ENCODE measurements around the gene GRB14.

Gene GRB14

GRCh38 chr2:164570475-164570874 is 50.8 kb downstream of the GRB14 start:
- no peak for TF ChIP-seq CTCF (IDR thresholded peaks at IDR 0.05; ENCODE audit: low read depth, low read length, missing control alignments)
- DNase-seq = no peak
- Histone ChIP-seq H3K27me3 (replicated peaks) (no peaks in the 10 kb centered on the region), H3K27ac (no peak overlapping the region), H3K36me3 (replicated peaks) (no peaks in the 10 kb centered on the region), H3K4me3 (ENCODE audit: low read depth, low read length) (no peak overlapping the region)
- in situ Hi-C loops (cut with HindIII; ENCODE audit: low pct_ligation_motif_present, low sequenced_read_pairs) = no loop called here

DNA sequence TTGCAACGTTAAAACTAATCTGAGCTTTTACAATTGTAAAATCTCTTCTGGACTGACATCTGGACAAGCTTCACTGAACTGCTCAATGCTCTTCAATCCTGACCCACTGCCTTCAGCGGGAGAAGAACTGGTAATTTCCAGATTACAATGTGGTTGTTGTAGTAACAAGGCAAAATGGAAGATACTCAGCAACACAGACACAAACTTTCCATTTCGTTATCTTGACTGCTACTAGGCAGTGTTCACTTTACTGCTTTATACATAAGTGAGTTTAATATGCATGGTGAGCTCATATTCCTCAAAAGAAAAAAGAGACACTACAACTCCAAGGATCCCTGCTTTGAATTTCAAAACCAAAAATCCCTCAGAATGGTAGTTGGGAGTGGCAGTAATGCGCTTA is 51.9 kb downstream of the GRB14 start:
- no peaks in the 10 kb centered on the region for H3K27me3 ChIP-seq (replicated peaks)
- in situ Hi-C loops (cut with HindIII; ENCODE audit: low pct_ligation_motif_present, low sequenced_read_pairs) = no loop called here
- no peak for DNase-seq
- no peak overlapping the region for H3K27ac ChIP-seq
- no peak overlapping the region for H3K4me3 ChIP-seq (ENCODE audit: low read depth, low read length)
- H3K36me3 ChIP-seq (replicated peaks) = no peaks in the 10 kb centered on the region
- TF ChIP-seq CTCF (IDR thresholded peaks at IDR 0.05; ENCODE audit: low read depth, low read length, missing control alignments) = no peak

DNA sequence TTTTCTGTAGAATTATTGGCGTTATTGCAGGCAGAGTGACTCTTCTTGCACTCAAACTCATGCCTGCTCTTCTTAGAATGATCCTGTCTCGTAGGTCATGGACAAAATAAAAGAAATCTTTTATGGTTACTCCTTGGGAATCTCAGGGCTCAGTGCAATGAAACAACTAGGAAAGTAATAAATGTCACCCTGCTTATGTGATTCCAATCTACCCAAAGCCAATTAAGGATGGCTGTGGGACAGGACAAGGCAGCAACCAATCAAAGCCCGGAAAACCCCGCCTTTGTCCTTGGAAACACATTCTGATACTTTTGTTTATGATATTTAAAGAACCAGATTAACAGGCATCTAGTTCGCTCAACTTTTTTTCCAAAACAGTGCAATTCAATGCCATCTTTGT is 53.0 kb downstream of the GRB14 start:
- no peak overlapping the region for H3K4me3 ChIP-seq (ENCODE audit: low read depth, low read length)
- in situ Hi-C loops (cut with HindIII; ENCODE audit: low pct_ligation_motif_present, low sequenced_read_pairs) = no loop called here
- H3K36me3 ChIP-seq (replicated peaks) = no peaks in the 10 kb centered on the region
- no peak for DNase-seq
- H3K27me3 ChIP-seq (replicated peaks) = no peaks in the 10 kb centered on the region
- no peak overlapping the region for H3K27ac ChIP-seq
- TF ChIP-seq CTCF (IDR thresholded peaks at IDR 0.05; ENCODE audit: low read depth, low read length, missing control alignments) = no peak

- Histone ChIP-seq H3K27ac (no peak overlapping the region), H3K36me3 (replicated peaks) (no peaks in the 10 kb centered on the region), H3K27me3 (replicated peaks) (no peaks in the 10 kb centered on the region), H3K4me3 (ENCODE audit: low read depth, low read length) (no peak overlapping the region)
- TF ChIP-seq CTCF (IDR thresholded peaks at IDR 0.05; ENCODE audit: low read depth, low read length, missing control alignments) = no peak
- no peak for DNase-seq
- in situ Hi-C loops (cut with HindIII; ENCODE audit: low pct_ligation_motif_present, low sequenced_read_pairs) = no loop called here
These were observed 53.8 kb downstream of the GRB14 start for GRCh38 chr2:164567335-164567989.

DNA sequence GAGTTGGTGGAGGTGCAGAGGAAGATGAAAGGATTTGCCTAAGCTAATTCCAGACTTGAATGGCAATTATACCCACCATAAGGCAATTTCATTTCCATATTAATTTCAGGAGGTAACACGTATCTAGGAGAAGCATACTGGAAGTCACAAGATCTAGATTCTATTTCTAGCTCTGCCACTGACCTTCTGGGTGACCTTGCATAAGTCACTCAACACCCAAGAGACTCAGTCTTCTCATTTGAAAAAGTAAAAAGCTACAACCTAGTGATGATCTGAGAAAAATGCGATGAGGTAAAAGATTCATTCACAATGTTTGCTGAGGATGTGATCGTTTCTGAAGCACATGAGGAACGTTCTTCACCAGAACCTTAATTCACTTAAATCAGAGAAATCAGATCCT is 55.9 kb downstream of the GRB14 start:
- H3K4me3 ChIP-seq (ENCODE audit: low read depth, low read length) = no peak overlapping the region
- H3K27ac ChIP-seq = no peak overlapping the region
- no peaks in the 10 kb centered on the region for H3K27me3 ChIP-seq (replicated peaks)
- no peaks in the 10 kb centered on the region for H3K36me3 ChIP-seq (replicated peaks)
- DNase-seq = no peak
- no peak for TF ChIP-seq CTCF (IDR thresholded peaks at IDR 0.05; ENCODE audit: low read depth, low read length, missing control alignments)
- in situ Hi-C loops (cut with HindIII; ENCODE audit: low pct_ligation_motif_present, low sequenced_read_pairs) = no loop called here

- DNase-seq = no peak
- H3K27ac ChIP-seq = no peak overlapping the region
- no peaks in the 10 kb centered on the region for H3K36me3 ChIP-seq (replicated peaks)
- no peak overlapping the region for H3K4me3 ChIP-seq (ENCODE audit: low read depth, low read length)
- in situ Hi-C loops (cut with HindIII; ENCODE audit: low pct_ligation_motif_present, low sequenced_read_pairs) = no loop called here
- no peaks in the 10 kb centered on the region for H3K27me3 ChIP-seq (replicated peaks)
- no peak for TF ChIP-seq CTCF (IDR thresholded peaks at IDR 0.05; ENCODE audit: low read depth, low read length, missing control alignments)
These were observed 58.6 kb downstream of the GRB14 start for GRCh38 chr2:164562666-164563065.

Measured in brain microvascular endothelial cell (primary cell).